HG02798 (cell line): Measurements from ENCODE around the gene NRXN2.
"Not testable (repeated sequence)": the region's sequence is repeated elsewhere in the genome, so short reads cannot be mapped to it uniquely, and the experiment has no call there.

Experiments used
- ATAC-seq: cut with Tn5 transposase; IDR thresholded peaks from one replicate; pipeline ENCODE4 v1.9.1; 2021; ENCODE audit warnings: mild to moderate bottlenecking; ENCODE audit not compliant: unreplicated experiment, poor library complexity

Gene NRXN2

DNA sequence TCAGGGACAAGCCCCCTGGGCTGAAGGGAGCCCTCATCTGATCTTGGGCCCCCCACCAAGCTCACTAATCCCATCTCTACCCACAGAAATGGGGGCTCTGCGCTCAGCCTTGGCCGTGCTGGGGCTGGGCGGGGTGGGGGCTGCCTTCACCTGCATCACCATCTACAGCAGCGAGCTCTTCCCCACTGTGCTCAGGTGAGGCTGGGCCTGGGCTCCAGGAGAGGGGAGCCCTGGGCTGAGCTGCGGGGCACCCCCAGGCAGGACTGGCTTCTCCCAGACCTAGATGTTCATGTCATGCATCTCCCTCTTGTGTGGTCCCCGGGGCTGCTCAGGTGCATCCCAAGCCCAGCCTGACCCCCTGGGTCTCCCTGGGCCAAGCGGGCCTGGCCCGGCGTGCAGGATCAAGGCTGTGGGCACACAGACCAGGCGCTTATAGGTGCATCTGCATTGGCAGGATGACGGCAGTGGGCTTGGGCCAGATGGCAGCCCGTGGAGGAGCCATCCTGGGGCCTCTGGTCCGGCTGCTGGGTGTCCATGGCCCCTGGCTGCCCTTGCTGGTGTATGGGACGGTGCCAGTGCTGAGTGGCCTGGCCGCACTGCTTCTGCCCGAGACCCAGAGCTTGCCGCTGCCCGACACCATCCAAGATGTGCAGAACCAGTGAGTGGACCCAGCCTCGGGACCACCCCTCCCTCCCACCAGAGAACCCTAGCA is 122.6 kb downstream of the NRXN2 start:
- no peak for ATAC-seq

DNA sequence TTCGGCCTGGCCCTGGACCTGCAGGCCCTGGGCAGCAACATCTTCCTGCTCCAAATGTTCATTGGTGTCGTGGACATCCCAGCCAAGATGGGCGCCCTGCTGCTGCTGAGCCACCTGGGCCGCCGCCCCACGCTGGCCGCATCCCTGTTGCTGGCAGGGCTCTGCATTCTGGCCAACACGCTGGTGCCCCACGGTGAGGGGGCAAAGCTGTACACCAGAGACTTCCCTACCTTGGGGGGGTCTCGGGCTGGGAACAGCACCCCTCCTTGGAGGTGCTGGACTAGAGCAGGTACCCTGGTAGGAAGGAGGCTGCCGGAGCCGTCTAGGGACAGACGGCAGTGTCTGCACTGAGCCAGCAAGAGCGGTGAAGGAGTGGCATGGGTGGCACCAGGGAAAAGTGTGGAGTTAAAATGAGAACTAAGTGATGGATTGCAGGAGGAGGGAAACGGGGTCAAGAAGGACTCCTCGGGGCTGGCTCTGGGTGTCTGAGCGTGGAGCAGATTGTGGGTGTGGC is 123.2 kb downstream of the NRXN2 start:
- ATAC-seq = no peak

DNA sequence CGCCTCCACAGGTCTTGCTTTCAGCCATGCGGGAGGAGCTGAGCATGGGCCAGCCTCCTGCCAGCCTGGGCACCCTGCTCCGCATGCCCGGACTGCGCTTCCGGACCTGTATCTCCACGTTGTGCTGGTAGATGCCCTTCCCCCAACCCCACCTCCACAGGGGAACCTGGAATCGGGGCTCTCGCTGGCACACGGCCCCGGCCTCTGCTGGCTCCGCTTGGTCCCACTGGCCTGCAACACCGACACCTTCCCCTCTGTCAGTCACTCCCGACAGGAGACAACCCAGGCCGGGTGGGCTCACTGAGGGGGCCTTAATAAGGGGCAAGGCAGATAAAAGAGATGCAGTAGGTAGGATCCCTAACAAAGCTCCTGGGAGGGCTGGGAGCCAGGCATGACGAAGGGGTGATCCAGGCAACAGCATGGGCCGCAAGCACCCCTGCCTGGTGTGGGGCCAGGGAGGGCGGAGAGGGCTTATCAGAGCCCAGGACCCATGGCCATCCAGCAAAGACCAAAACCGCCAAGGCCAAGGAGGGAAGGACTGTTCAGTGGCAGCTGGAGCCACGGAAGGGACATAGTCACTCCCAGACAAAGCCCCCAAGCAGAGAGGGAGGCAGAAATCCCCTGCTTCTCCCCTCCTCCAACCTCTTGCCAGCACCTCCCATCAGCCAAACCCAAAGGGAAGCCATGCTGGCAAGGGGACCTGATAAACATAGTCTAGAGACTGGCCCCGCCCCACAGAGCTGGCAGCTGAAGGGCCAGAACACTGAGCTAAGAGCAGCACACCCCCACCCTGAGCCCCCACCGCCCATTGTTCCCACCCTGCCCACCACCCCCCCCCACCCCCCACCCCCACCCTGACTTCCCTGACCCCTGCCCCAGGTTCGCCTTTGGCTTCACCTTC is 124.0 kb downstream of the NRXN2 start:
- ATAC-seq = no peak

DNA sequence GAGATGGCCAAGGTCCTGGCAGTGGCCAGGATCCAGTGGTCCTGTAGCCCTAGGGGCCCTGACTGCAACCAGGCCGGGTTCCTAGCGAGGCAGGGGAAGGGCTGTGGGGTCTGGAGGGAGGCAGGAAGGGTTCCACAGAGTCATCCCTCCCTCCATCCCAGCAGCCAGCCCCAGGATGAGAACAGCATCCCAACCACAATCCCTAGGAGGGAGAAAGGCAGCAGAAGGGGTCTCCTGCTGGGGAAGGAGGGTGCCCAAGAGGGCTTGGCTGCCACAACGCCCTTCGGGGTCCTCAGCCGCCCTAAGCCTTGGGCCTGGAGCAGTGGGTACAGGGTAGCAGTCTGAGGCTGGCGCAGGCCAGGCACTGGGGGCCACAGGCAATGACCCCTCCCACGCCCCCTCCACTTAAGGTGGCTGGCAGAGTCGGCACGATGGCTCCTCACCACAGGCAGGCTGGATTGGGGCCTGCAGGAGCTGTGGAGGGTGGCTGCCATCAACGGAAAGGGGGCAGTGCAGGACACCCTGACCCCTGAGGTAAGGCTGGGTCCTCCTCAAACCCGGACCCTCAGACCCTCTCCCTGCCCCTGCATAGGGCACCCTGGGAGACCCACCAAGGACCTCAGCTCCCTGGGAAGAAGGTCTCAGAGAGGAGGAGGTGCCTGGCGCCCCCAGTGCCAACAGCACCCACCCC is 124.7 kb downstream of the NRXN2 start:
- ATAC-seq = no peak

DNA sequence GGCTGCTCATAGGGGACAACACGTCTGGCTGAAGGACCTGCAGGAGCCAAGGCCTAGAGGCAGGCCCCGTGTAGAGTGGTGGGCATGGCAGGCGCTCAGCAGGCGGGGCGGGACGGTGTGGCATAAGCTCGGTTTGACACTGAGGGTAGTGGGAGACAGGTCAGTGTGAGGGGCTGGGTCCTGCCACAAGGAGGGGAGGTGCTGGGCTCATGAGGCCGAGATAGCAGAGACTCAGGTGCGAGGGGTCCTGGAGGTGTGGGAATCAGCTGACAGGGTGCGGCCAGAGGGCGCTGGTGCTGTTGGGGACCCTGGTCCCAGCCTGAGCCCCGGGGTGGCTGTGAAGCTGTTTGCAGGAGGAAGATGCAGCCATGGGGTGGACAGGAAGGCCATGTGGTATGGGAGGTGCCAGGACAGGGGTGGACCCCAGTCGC is 125.3 kb downstream of the NRXN2 start:
- no peak for ATAC-seq

DNA sequence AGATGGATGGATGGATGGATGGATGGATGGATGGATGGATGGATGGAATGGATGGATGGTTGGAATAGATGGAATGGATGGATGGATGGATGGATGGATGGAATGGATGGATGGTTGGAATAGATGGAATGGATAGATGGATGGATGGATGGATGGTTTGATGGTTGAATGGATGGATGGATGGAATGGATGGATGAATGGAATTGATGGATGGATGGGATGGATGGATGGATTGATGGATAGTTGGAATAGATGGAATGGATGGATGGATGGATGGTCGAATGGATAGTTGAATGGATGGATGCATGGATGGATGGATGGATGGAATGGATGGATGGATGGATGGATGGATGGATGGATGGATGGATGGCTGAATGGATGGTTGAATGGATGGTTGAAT is 127.1 kb downstream of the NRXN2 start:
- ATAC-seq = not testable (repeated sequence)

DNA sequence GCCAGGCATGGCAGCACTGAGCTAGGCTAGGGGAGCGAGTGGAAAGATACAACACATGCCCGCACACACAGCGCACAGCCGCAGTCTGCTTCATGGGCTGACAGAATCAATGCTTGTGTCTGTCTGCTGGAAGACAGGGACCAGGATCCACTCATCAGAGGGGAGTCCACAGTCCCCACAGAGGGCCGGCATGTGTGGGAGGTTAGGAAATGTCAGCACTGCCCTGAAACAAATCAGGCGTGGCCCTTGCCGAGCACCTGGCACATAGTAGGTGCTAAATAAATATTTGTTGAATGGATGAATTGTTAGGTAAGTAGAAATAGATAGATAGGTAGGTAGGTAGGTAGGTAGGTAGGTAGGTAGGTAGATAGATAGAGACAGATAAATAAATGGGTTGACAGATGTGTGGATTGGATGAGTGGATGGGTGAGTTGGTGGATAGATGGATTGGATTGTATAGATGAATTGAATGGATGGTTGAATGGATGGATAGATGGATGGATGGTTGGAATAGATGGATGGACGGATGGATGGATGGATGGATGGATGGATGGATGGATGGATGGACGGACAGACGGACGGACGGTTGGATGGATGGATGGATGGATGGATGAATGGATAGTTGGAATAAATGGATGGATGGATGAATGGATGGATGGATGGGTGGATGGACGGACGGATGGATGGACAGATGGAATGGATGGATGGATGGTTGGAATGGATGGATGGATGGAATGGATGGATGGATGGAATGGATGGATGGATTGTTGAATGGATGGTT is 128.6 kb downstream of the NRXN2 start:
- ATAC-seq = no peak

DNA sequence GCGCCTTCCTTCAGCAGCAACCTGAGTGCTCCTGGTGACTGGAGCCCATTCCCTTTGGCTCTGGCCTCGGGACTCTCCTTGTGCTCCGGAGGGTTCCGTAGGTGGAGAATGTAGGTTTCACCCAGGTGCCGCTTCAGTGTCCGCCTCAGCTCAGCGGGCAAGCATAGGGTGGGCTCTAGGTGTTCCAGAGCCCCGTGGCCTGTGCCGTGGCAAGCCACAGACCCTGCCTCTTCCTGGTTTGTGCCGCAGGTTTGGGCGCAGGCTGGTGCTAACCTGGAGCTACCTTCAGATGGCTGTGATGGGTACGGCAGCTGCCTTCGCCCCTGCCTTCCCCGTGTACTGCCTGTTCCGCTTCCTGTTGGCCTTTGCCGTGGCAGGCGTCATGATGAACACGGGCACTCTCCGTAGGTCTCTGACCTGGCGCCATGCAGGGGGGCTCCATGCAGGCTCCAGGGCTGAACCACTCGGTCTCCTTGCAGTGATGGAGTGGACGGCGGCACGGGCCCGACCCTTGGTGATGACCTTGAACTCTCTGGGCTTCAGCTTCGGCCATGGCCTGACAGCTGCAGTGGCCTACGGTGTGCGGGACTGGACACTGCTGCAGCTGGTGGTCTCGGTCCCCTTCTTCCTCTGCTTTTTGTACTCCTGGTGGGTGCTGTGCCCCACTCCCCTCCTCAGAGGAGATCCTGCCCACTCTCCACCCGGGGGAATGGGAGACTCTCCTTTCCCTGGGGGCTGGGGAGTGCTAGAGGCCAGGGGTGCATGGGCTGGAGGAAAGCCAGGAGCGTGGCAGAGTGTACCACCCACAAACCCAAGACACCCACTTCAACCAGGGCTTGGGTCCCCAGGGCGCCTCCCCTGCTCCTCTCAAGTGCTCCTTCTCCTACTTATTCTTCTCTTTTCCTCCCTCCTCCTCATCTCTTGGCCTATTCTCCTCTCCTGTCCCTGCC is 129.6 kb downstream of the NRXN2 start:
- ATAC-seq = no peak

DNA sequence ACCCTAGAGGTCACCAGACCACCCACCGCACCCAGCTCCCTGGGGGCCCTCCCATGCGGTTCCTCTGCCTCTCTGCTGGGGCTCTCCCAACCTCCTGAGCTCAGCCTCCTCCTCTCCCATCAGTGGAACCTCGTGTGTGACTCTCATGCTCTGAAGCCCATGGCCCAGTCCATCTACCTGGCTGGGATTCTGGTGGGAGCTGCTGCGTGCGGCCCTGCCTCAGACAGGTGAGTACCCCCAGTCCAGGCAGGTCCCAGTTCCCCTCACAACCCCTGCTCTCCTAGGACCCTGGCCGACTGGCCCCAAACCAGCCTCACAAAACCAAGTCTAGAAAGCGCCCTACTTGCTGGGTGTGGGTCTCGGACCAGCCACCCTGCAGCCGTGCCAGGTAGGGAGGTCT is 130.3 kb downstream of the NRXN2 start:
- ATAC-seq = no peak

DNA sequence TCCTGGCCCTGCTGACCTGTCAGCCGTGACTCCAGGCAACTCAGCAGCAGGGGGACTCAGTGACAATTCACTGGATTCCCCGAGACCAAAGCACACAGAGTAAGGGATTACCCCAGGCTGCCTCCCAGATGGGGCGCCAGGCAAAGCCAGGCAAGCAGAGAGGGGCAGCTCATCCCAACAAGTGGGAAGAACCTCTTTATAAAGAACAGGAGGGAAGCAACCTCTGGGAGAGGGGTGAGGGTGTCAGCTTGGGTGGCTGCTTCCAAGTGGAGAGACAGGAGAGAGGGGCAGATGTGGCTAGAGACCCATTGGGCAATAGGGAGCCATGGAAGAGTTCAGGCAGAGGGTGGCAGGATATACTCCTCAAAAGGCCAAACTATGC is 130.8 kb downstream of the NRXN2 start:
- ATAC-seq = no peak

DNA sequence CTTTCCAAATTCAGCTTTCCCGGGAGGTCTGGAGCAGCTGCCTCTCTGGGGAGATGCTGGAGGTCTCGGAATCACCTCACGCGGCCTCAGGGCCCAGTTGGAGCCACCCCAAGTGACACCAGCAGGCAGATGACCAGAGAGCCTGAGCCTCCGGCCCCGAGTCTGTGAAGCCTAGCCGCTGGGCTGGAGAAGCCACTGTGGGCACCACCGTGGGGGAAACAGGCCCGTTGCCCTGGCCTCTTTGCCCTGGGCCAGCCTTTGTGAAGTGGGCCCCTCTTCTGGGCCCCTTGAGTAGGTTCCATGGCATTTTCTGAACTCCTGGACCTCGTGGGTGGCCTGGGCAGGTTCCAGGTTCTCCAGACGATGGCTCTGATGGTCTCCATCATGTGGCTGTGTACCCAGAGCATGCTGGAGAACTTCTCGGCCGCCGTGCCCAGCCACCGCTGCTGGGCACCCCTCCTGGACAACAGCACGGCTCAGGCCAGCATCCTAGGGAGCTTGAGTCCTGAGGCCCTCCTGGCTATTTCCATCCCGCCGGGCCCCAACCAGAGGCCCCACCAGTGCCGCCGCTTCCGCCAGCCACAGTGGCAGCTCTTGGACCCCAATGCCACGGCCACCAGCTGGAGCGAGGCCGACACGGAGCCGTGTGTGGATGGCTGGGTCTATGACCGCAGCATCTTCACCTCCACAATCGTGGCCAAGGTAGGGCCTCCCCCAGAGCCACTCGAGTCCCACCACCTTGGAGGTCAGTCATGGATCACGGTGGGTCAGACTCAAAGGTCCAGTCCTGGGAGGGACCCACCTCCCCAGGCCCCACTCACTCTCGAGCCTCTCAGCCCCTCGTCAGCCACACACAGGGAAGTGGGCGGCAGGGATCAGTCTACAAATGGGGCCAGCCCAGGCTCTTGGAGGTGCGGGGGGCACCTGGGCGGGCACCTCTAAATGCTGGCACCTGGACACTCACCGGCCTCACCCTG is 131.5 kb downstream of the NRXN2 start:
- ATAC-seq = no peak

DNA sequence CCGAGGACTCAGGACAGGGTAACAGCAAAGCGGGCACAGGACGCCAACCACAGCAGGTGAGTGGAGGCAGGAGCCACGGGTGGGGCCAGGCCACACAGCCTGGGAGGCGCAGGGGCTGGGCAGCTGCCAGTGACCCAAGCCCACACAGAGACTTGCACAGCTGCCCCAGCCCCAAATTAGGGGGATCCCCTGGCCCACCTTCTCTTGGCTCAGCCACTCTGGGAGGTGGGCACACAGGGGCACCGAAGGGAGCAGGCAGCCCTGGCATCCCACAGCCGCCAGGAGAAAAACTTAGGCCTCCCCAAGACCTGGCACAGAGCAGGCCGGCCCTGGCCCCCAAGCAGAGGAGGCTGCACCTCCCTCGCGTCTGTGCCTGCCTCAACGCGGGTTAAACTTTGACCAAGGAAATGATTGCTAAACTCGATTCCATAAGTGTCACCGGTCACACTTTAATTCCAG is 132.2 kb downstream of the NRXN2 start, which contains the start of gene SLC22A12:
Gene SLC22A12, plus strand, starts transcription at position 458 of the 459 bp plus-strand sequence. CDS start 337 bp downstream, outside the sequence.
- ATAC-seq = no peak

DNA sequence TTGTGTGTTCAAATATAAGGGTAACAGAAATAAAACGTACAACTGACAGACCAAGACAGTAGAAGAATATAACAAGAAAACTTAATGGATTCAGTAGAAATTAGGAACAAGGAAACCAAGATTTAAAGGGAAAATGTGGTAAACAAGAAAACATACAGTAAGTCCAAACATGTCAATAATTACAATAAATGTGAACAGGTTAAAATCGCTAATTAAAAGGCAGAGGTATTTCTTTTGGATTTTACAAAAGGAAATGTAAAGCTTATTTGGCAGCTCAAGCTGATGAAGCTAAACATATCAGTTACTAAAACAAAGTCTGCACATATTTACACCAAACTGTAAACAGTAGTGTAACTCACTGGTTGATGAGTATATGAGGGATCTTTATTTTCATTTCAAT is 134.3 kb downstream of the NRXN2 start:
- ATAC-seq = no peak

DNA sequence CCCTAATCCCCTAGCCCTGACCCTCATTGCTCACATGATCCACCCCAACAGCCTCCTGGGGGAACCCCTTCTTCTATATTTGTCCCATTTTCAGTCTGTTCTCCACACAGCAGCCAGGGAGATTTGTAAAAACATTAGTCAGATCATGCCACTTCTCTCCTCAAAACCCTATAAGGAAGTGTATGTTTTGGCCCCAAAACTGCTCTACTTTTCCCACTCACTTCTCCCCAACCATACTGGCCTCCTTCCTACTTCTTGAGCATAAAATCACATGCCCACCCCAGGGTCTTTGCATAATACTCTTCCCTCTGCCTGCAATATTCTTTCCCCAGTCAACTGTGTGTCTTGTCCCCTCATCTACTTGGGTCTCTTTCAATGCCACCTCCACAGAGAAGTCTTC is 136.6 kb downstream of the NRXN2 start:
- ATAC-seq = no peak

DNA sequence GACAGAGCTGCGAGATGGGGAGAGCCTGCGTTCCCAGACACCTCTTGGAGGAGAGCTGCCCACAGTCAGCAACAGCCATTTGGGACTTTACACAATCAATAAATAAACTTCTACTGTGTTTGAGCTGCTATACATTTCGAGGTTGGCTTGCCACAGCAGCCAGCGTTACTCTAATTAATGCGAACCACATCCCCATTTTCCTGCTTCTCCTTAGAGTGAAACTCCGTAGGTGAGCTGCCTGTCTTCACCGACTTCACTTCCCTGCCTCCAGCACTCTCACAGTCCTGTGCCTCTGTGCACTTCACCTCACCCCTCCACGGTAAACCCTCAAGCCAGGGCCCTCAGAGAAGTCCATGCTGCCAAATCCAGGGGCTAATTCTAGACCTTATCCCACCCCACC is 137.8 kb downstream of the NRXN2 start:
- no peak for ATAC-seq

DNA sequence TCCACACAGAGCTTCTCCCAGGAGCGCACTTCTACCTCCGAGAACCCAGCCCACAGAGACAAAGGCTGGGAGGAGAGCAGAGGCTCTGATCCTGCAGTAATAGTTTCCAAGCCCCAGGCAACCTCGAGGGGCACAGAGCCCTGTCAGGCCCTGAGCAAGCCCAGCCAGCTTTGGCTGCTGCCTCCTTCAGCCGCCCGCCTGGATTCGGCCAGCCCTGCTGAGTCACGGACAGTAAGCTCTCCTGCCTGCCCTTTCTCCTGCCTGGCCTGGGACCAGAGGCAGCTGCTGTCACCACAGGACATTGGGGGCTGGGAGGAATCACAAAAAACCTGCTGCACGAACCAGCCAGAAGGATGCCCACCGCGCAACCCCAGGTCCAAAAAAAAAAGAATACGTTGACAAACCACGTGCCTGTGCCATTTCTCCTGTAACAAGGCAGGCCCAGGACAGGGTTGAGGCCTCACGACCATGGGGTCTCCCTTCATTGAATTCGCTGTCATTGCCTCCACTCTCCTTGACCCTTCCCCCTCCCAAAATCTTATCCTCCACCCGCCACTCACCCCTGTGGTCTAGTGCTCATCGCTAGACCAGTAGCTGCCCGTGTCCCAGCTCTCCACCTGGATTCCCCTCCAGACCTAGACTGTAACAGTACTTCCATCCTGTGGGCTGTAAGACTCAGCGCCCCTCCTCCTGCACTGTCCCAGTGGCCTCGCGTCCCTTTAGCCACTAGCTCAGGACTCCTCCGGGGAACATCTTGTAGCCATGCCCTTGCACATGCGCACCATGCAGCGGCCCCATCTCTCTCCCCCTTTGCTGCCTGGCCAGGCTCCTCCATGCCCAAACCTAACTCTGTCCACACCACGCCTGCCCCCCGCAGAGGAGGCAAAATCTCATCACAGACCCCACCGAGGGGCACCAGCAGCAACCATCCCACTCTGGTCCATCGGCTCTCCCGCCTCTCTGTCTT is 139.4 kb downstream of the NRXN2 start:
- no peak for ATAC-seq

DNA sequence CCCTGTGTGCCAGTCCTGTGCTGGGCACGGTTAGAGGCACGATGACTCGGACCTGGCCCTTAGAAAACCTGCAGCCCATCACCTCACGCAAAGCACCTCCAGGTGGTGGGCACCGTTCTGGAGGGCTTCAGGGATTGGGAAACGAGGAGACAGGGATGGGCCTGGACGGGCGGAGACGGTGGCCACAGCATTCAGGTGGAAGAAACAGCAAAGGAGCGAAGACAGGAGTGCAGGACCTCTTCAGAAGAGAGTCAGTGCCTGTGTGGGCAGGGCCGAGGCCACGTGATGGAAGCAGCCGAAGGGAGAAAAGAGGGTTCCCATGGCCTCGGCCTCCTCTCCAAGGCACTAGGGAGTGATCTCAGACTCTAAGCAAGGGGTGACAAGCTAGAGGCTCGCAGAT is 140.1 kb downstream of the NRXN2 start:
- no peak for ATAC-seq
